ENCODE measurements around the gene TMX4.
A peak's percentile ranks its signal among the peaks of the same experiment; 100 is the strongest.

The TMX4 gene

GRCh38 chr20:8012724-8013123, 6.8 kb downstream of the TMX4 start:
- DNase-seq: no peak

- DNase-seq: no peak
Measured at GRCh38 chr20:8008733-8009132, 10.8 kb downstream of the TMX4 start.

DNA sequence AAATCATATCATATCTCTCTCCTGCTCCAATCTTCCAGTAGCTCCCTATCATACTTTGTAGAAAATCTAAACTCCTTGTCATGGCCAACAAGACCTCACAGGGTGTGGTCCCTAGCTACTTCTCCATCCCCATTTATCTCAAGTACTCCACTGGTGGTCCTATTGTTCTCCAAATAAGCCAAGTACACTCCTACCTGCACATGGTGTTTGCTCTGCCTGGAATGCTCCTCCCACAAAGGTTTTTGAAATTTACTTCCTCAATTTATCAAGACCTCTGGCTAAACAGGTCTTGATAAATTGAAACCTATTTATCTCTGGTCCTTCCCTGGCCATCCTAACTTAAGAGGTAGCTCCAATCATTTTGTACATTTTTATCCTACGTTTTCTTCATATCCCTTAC, 12.1 kb downstream of the TMX4 start:
- DNase-seq: no peak

DNA sequence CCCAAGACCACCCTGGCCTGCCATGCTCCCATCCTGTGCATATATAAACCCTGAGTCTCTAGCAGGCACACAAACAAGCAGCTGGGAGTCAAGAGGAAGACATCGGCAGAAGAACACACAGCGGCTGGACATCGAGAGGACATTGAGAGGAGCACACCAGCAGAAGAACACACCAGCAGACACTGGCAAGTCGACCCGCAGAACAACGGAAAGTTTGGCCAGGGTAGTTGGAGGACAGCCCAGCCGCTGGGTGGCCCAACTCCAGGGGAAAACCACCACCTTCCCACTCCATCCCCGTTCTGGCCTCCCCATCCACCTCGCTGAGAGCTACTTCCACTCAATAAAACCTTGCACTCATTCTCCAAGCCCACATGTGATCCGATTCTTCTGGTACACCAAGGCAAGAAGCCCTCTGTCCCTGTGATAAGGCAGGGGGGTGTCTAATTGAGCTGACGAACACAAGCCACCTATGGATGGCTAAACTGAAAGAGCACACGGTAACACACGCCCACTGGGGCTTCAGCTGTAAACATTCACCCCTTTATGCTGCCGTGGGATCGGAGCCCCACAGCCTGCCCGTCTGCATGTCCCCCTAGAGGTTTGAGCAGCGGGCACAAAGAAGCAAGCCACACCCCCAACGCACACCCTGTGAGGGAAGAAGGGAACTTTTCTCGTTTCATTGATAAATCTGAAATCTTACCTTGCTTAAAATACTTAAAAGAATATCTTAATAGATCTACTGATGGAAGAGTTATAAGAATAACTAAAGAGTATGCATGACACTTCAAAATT, 13.8 kb downstream of the TMX4 start:
- DNase-seq: no peak

DNA sequence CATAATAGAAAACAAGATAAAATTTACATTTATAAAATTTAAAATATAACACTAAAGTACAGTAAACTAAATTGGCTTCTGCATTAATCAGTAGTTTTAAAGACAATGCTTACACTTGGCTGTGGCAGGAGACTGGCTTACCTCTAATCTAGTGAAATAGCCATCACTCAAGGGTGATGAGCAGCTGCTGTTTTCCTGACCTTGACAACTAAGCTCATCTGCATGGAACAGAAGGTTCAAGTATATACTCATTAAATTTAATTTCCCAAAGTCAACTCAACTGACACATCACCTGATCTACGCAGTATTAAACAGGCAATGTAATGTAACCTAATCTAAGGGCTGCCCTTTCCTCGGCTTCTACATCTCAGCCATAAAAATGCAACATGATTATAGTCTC, 14.5 kb downstream of the TMX4 start:
- DNase-seq: no peak

- DNase-seq: no peak
Measured at GRCh38 chr20:8002056-8002455, 17.5 kb downstream of the TMX4 start.

- no peak for DNase-seq
Measured at GRCh38 chr20:8000796-8001195, 18.8 kb downstream of the TMX4 start.

- DNase-seq: no peak
Measured at GRCh38 chr20:7996898-7997297, 22.7 kb downstream of the TMX4 start.

GRCh38 chr20:7994809-7995208, 24.8 kb downstream of the TMX4 start:
- no peak for DNase-seq

- no peak for DNase-seq
Measured at GRCh38 chr20:7993703-7994102, 25.9 kb downstream of the TMX4 start.

DNA sequence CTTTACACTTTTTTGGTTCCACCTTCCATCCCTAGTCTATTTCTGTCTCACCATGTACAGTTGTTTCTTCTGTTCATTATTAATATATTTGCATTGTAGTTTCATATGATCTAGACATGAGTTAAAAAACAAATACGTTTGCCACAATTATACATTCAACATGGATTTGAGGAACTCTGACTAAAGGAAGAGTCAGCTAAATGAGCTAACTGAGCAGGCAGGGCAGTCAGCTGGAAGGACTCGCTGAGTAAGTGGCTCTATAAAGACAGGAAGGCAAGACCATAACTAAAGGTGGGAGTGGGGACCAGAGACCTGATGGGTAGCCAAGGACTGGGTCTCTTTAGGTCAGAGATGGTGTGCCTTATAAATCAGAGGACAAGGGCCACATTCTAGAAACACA, 26.3 kb downstream of the TMX4 start:
- no peak for DNase-seq

DNA sequence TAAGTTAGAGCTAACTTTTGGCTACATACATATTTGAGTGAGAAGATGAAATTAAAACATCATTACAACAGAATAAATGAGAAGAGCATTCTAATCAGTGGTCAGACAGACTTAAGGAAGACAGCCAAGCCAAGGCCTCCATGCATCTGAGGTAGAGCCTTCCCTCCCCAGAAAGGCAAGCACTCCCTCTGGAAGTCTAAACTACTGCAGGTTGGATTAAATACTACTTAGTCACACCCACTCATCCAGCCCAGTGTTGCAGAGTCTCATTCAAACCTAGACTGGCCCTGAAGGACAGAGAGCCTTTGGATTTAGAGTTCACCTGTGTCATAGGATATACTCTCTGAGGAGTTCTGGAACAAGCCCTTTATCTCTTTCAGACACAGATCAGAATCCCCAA, 29.2 kb downstream of the TMX4 start:
- no peak for DNase-seq

GRCh38 chr20:7989379-7989778, 30.2 kb downstream of the TMX4 start:
- DNase-seq: no peak

- DNase-seq: no peak
Measured at GRCh38 chr20:7985916-7986315, 33.6 kb downstream of the TMX4 start.

- no peak for DNase-seq
Measured at GRCh38 chr20:7984192-7984591, 35.4 kb downstream of the TMX4 start.

- DNase-seq: no peak
Measured at GRCh38 chr20:7981374-7981773, 38.2 kb downstream of the TMX4 start.

DNA sequence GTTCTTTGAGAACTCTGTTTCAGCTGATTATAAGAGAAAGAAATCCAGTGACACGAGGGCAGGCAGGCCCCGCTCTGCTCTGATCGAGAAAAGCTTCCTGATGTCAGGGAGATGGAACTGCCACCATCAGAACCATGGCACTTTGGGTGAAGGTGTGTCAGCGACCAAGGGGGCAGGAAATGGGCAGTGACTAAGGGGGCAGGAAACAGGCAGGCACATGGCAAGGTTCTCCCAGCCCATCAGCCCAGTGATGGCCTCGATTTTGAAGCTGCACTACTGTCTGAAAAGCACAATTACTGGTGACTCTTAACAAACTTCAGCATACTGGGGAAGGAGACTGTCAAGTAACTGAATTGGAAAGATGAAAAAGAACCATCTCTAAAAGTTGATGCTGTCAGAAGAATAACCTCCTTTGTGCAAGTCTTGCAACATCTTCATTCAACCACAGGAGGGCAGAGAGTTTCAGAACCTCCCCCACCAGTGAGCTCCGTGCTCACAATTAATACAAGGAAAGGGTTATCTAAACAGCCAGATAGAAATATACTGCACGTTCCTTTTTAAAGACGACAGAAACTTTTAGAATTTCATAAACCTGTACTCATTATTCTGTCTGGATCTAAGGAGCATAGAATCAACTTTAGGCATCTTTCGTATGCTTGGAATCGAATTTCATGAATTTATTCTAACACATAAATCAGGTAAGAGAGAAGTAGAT, 39.1 kb downstream of the TMX4 start:
- DNase-seq: peak in 1 of 2 donors; percentile 18

GRCh38 chr20:7977709-7978108, 41.9 kb downstream of the TMX4 start:
- no peak for DNase-seq

DNA sequence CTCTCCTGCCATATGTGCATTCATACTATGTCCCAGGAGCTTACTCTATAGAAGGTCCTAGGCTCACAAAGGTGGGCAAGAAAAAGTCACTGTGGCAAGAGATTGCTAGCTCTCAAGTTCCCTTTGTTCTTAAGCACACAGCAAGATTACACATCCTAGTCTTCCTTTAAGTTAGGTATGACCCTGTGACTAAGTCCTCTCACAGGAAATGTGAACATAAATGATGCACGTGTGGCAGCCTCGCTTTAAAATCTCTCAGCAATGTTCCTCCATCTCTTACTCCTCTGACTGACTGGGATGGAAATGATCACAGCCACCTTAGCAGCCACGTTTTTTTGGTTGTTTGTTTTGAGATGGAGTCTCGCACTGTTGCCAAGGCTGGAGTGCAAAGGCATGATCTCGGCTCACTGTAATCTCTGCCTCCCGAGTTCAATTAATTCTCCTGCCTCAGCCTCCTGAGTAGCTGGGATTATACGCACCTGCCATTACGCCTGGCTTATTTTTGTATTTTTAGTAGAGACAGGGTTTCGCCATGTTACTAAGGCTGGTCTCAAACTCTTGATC, 43.6 kb downstream of the TMX4 start:
- DNase-seq: no peak

DNA sequence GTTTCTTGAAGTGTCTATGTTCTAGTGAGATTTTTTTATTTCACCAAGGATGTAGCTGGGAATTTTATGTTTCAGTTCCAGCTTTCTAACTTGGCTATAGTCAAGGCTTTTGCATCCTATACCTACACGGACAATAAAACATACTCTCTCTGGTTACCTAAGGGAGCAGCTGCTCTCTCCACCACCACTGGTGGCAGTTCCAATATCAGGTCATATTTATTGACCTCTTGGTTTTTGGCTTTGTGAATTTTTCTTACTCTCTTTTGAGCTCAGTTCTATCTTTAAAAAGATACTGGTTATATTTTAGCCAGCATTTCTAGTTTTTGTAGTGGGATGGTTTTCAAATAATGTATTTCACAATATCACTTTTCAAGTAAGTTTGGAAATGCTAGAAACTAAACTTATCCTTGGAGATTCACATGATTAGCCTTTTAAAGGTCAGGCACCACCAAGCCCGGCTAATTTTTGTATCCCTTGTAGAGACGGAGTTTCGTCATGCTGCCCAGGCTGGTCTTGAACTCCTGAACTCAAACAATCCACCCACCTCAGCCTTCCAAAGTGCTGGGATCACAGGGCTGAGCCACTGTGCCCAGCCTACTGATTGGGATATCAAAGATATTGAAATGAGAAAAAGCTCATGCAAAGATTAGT, 44.7 kb downstream of the TMX4 start:
- no peak for DNase-seq

- DNase-seq: no peak
Measured at GRCh38 chr20:7971536-7972280, 47.9 kb downstream of the TMX4 start.

GRCh38 chr20:7967199-7967844, 52.2 kb downstream of the TMX4 start:
- no peak for DNase-seq

Measured in CD4-positive, alpha-beta T cell treated with Interleukin-1 beta for 1 hour (primary cell).